T-helper 1 cell (primary cell): ENCODE data around the gene SCNN1B.
"Not testable (repeated sequence)": the region's sequence is repeated elsewhere in the genome, so short reads cannot be mapped to it uniquely, and the experiment has no call there.

Experiments used
- DNase-seq, 5 donors: peaks; one replicate each; pipeline ENCODE4 v3.0.0-alpha.2; 2012 to 2020

The SCNN1B gene

GRCh38 chr16:23357761-23358290, 55.7 kb downstream of the SCNN1B start:
- no peak for DNase-seq

DNA sequence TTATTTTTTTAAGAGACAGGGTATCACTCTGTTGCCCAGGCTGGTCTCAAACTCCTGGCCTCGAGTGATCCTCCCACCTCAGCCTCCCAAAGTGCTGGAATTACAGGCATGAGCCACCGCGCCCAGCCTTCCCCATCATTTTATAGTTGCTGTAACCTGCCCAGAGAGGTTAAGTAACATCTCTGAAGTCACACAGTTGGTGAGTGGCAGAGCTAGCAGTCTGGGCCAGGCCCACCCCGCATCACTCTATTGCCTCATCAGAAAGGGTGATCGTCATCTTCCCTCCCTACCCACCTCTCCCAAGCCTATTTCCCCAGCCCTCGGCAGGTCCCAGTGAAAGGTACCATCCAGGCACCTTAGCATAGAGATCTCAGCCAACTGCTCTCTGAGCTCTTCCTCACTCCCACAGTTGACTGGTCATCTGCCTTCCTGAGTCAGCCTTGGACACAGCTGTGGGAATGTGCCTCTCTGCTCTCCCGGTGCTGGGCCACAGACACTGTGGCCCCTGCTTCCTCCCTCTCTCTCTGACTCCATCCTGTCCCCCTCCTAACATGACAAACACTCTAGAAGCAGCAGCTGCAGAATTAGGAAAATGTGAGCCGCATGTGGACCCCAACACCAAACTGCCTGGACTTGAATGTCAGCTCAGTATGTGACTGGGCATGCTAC, 57.1 kb downstream of the SCNN1B start:
- no peak for DNase-seq

GRCh38 chr16:23362460-23363317, 60.6 kb downstream of the SCNN1B start:
- DNase-seq = no peak

DNA sequence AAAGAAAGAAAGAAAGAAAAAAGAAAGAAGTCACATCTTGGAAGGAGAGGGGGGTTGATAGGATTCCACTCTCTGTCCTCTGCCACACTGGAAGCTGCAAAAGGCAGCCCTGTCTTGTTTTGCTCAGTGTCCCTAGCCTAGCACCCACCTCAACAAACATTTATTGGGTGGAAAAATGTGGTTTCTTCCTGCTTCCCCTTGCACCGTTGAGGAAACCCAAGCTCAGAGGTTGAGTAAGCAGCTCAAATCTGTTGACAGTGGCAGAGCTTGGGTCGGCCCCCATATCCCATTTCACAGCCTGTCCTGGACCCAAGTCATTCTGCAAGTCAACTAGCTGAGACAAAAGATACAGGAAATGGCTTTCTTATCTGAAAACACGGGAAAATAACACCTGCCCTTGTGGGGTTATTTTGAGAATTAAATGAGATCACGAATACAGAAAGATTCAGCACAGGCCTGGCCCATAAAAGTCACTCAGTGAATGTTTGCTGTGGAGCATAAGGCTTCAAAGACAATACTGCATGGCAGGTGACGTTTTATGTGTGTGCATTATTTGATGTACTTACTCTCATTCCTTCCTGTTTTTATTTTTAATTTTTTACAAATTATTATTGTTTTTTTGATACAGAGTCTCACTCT, 63.6 kb downstream of the SCNN1B start:
- no peak for DNase-seq

DNA sequence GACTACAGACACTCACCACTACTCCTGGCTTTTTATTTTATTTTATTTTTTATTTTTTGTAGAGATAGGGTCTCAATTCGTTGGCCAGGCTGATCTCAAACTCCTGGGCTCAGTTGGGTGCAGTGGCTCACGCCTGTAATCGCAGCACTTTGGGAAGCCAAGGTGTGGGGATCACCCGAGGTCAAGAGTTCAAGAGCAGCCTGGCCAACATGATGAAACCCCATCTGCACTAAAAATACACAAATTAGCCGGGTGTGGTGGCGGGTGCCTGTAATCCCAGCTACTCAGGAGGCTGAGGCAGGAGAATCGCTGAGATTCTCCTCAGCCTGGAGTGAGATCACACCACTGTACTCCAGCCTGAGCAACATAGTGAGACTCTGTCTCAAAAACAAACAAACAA, 64.2 kb downstream of the SCNN1B start:
- DNase-seq = not testable (repeated sequence)

- DNase-seq = no peak
Observed at GRCh38 chr16:23367564-23367963, 65.5 kb downstream of the SCNN1B start.

DNA sequence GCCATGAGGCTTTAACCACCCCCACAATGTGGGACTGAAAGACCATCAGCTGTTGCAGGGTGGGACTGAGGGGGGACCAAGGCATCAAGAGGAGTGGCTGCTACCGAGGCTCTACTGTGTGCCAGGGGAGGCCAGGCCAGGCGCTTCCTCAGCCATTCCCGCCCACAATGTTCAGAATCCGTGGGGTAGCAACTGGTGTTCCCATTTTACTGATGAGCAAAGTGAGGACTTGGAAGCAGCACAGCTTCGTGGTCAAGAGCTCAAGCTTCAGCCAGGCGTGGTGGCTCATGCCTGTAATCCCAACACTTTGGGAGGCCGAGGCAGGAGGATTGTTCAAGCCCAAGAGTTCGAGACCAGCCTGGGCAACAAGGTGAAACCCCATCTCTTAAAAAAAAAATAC, 65.9 kb downstream of the SCNN1B start:
- no peak for DNase-seq

- no peak for DNase-seq
Observed at GRCh38 chr16:23368469-23368868, 66.4 kb downstream of the SCNN1B start.

GRCh38 chr16:23369416-23369815, 67.3 kb downstream of the SCNN1B start:
- DNase-seq = no peak

- no peak for DNase-seq
Observed at GRCh38 chr16:23371368-23371767, 69.3 kb downstream of the SCNN1B start.

DNA sequence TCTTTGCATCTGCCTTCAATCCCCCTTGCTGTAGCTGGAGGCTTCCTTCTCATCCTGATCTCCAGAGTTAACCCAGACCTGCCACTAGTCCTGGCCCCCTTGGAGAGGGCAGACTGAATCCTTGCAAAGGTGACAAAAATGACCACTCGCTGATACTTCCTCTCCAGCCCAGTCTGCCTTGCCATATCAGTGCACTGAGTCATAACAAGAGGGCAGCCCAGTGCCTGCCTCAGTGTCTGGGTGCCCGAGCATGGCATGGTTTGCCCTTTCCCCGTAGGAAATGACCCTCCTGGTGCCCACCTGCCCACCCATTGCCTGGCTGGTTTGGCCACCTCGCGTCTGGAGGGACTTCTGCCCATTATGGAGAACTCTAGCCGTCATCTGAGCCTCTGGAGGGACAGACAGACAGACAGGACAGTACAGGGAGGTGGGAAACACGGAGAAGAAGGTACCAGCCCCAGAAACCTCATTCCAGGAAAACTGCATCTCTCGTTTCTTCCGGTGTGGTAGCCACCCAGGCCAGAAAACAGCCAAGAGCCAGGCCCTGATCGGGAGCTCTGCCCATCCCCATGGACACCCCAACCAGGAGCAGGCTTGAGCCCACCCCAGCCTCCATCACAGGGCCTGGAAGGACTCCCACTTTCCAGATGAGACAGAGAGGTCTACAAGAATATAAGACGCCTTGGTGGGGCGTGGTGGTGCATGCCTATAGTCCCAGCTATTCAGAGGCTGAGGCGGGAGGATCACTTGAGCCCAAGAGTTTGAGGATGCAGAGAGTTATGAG, 71.5 kb downstream of the SCNN1B start:
- no peak for DNase-seq

DNA sequence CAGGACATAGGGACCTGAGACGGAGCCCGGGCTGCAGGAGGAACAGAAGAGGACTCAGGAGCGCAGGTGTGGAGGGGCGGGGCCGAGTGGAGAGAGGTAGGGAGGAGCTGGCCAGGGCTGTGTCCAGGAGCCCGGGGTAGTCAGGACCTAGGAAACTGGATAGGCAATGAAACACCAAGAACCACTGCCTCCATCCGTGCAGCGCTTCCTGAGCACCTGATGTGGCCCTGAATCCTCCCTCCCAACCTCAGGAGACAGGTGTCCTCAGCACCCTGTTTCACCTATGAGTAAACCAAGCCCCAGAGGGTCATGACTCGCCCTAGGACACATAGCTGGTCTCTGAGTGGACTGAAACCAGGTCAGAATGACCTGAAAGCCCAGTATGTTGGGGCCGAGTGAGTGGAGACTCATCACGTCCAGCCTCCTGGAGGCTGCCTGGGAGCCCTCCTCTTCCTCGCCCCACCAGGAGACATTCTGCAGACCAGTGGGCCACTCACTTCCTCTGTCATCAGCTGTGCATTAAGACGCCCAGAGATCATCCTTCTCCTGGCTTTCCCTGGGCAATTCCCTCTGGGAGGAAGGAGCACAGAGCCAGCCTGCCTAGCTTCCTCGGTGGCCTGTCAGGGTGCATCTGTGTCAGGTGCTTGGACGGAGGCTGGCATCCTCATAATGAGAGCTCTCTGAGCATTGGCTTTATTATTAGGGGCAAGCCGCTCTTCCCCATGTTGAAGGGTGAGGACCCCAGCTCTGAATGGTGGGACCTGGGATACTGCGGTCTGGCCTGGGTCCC, 72.8 kb downstream of the SCNN1B start:
- no peak for DNase-seq

DNA sequence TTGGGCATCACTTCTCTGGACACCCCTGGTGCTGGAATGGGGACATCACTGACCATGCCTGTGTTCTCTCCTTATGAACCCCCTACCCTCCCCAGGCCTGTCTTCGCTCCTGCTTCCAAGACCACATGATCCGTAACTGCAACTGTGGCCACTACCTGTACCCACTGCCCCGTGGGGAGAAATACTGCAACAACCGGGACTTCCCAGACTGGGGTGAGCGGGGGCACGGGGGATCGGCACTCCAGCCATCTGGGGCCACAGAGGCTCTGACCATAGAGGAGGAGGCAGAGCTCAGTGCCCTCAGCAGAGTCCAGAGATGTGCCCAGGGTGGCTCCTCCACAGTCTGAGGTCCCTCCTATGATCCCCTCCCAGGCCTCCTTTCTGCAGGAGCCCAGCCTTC, 73.5 kb downstream of the SCNN1B start:
- no peak for DNase-seq

DNA sequence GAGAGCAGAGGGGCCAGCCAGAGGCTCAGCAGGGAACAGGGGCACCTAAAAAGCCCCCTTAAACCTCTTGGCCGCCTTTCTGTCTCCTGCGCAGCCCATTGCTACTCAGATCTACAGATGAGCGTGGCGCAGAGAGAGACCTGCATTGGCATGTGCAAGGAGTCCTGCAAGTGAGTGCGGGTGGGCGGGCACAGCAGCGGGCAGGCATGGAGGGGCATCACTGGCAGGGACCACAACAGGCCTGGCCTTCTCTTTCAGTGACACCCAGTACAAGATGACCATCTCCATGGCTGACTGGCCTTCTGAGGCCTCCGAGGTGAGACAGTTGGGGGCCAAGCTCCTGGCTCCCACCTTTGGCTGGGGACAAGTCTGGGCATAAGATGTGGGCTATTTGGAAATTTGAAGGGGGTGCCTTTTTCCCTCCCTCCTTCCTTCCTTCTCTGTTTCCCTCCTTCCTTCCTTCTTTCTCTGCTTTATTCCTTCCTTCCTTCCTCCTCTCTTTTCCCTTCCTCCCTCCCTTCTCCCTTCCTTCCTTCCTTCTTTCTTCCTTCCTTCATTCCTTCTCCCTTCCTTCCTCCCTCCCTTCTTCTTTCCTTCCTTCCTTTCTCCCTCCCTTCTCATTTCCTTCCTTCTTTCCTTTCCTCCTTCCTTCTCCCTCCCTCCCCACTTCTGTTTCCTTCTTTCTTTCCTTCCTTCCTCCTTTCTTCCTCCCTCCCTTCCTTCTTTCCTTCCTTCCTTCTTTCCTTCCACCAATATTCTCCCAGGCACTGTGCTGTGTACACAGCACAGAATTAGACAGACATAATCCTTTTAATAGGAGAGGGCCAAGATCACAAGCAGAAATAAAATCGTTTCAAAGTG, 75.2 kb downstream of the SCNN1B start:
- no peak for DNase-seq

- no peak for DNase-seq
Observed at GRCh38 chr16:23378256-23378655, 76.2 kb downstream of the SCNN1B start.

DNA sequence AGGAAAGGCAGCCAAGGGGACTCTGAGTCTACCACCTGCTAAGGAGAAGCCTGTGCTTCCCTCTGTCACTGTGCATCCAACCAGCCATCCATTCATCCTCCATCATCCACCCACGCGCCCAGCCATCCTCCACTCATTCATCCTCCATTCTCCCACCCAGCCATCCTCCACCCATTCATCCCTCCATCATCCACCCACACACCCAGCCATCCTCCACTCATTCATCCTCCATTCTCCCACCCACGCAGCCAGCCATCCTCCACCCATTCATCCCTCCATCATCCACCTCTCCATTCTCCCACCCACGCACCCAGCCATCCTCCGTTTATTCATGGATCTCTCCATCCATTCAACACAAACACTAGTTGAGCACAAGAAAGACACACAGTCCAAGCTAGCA, 76.8 kb downstream of the SCNN1B start:
- no peak for DNase-seq

GRCh38 chr16:23379707-23380106, 77.6 kb downstream of the SCNN1B start:
- no peak for DNase-seq

DNA sequence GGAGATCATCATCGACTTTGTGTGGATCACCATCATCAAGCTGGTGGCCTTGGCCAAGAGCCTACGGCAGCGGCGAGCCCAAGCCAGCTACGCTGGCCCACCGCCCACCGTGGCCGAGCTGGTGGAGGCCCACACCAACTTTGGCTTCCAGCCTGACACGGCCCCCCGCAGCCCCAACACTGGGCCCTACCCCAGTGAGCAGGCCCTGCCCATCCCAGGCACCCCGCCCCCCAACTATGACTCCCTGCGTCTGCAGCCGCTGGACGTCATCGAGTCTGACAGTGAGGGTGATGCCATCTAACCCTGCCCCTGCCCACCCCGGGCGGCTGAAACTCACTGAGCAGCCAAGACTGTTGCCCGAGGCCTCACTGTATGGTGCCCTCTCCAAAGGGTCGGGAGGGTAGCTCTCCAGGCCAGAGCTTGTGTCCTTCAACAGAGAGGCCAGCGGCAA, 78.4 kb downstream of the SCNN1B start:
- DNase-seq = no peak

DNA sequence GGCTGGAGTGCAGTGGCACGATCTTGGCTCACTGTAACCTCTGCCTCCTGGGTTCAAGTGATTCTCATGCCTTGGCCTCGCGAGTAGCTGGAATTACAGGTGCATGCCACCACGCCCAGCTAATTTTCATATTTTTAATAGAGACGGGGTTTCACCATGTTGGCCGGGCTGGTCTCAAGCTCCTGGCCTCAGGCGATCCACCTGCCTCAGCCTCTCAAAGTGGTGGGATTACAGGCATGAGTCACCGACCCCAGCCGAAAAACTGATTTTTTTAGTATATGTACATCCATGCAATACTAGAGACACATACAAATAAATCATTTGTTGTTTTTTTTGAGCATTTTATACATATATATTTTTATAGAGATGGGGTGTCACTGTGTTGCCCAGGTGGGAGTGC, 79.6 kb downstream of the SCNN1B start:
- DNase-seq = not testable (repeated sequence)

DNA sequence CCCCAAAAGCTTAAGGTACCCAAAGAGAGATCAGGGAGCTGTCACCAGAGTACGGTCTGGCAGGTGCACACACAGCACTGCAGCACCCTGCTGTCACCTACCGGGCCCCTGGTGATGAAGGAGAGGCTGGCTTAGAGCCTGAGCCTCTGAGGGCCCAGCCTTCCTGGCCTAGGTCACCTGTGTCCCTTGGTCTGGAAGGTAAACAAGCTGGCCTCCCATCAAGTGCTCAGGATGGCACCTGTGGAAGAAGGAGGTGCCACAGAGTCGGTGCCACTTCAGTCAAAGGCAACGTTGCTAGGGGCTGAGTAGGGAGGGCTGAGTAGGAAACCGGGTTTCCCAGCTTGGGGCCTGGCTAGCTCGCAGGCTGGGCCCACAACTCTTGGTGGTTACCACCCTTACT, 80.2 kb downstream of the SCNN1B start:
- no peak for DNase-seq

GRCh38 chr16:23383881-23384280, 81.8 kb downstream of the SCNN1B start:
- DNase-seq = no peak
